ENCODE results near the gene RPTOR.

RPTOR gene

DNA sequence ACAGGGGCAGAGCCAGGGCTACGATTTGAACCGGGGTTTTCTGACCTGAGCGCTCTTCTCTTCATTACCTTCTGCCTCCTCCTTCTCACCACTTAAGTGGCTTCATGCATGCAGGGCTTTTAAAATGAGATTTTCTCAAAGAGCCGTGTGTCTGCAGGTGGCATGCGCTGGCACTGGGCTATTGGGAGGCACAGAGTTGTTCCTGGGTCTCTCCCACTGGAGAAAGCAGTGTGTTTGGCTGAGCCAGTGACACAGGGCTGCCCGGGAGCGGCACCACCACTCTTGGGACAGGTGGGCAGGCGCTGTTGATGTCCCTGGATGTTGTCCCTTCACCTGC lies 228.2 kb downstream of the RPTOR start:
- DNase-seq = no peak

- no peak for DNase-seq
These were observed 228.8 kb downstream of the RPTOR start for GRCh38 chr17:80773243-80773991.

DNA sequence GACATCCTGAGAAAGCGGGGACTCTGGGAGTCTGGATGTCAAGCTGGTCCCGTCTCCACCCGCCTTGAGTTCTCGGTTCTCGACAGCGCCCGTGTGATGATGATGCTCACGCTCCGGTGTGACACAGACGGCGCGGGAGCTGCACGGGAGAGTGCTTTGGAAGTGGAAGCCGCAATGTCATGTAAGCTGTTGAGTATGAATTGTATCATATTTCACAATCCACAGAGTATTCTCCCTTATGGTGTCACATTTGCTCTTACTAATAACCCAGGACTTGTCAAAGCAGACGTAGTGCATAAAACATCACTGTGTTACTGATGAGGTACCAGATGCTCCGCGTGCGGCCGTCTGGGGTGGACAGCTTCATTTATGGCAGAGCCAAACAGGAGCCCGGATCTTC lies 229.5 kb downstream of the RPTOR start:
- DNase-seq = no peak

- peak in 1 of 2 donors; percentile 35 for DNase-seq
These were observed 230.1 kb downstream of the RPTOR start for GRCh38 chr17:80774643-80775281.

GRCh38 chr17:80775863-80776262 lies 231.2 kb downstream of the RPTOR start:
- DNase-seq = no peak

DNA sequence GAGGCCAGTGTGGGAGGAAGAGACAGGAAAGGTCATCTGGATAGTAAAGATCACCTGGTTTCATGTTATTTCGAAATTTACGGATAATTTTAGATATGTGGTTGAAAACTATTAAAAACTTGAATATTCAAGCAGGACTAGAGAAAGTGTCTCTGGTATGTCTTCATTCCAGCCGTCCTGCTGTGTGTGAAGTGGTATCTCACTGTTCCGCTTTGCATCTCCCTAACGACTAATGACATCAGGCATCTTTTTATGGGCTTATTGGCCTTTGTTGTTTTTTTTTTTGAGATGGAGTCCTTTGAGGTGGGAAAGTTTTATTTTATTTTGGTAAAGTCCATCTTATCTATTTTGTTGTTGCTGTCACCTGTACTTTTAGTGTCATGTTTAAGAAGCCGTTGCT lies 232.6 kb downstream of the RPTOR start:
- no peak for DNase-seq

DNA sequence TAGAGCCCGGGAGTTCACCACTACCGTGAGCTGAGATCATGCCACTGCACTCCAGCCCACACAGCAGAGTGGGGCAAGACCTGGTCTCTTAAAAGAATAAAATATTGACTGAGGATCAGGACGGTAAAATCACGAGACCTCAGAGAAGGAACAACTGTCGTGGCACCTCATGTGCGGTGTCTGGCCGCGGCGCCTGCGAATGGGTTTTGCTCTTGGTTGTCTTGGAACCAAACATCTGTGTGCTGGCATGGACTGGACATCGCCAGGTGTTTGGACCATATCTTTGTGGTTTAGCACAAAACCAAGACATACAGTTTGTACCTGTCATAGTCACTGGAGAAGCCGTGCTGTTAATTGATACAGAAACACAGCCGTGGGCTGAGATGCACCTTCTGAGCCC lies 234.1 kb downstream of the RPTOR start:
- DNase-seq = no peak

- DNase-seq = no peak
These were observed 234.7 kb downstream of the RPTOR start for GRCh38 chr17:80779336-80779735.

GRCh38 chr17:80779961-80780380 lies 235.3 kb downstream of the RPTOR start:
- no peak for DNase-seq

GRCh38 chr17:80780381-80781198 lies 236.0 kb downstream of the RPTOR start:
- no peak for DNase-seq

DNA sequence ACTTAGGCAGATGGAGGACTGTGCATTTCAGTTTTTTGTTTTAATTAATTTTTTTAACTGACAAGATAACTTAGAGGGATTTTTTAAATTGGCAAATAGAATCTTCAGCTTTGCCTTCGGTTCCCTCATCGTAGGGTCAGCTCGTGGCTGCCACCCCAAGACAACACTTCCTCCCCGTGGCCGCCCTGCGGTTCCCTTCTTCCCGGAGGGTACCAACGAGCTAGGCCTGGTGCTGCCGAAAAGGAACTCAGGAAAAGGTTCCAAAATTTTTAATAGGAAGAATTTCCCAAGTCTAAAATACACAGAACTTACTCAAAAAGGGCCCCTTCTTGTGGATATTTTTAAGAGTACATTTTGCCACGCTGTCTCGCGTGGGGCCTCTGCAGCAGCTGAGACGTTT lies 236.6 kb downstream of the RPTOR start:
- DNase-seq = no peak

DNA sequence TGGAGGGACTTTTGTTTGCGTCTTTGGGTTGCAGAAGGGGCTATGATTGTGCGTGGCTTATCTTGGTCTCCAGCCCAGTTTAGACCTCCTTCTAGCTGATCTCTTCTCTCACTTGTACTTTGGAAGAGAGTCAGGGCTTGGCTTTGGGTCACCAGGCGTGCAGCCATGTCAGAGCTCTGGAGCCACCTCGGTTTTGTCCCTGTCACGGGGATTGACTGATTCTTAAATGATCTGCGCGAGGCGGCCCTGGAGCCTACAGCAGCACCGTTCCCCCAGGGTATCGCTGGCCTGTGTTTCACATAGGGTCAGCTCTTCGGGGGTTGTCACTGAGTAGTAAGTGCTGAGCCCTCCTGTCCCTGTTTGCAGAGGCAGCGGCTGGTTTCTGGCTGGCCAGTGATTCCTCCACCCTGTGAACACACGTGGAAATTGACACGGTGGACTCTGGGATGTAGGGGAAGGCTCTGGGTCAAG lies 237.2 kb downstream of the RPTOR start:
- DNase-seq = no peak

DNA sequence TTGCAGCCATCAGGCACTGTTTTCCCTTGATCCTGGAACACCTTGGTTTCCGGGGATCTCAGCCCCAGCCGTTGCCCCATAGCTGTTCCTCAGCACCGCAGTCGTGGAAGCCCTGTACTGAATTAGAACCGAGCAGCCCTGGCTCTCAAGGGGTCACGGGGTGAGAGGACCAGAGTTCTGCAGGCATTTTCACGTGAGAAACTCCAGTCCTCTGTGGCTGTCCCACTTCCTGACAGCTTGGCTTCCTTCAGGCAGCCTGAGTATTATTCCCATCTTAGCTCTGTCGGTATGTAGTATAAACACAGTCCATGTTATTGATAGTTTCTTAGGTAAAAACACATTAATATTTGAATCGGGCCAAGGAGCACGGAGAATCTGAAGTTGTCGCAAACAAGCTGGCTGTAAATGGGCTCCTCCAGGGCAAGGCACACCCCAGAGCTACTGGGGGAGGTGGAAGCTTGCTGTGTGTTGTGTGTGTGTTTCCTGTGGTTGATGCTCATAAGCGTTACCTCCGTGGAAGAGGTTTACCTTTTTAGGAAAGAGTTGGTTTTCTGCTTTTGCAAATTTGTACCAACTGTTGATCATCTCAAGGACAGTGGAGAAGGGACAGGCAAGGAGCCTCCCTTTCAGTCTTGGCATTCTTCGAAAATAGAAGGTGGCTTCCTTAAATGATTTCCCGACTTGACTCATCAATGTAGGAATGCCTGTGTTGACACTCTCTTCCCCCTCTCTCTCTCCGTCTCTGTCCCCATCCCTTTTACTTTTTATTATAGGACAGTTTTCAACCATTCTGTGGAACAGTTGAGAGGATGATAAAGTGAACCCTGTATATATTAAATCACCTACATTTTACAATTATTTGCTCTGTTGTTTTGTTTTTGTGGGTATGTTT lies 238.1 kb downstream of the RPTOR start:
- DNase-seq = no peak

GRCh38 chr17:80783486-80783885 lies 238.8 kb downstream of the RPTOR start:
- no peak for DNase-seq

DNA sequence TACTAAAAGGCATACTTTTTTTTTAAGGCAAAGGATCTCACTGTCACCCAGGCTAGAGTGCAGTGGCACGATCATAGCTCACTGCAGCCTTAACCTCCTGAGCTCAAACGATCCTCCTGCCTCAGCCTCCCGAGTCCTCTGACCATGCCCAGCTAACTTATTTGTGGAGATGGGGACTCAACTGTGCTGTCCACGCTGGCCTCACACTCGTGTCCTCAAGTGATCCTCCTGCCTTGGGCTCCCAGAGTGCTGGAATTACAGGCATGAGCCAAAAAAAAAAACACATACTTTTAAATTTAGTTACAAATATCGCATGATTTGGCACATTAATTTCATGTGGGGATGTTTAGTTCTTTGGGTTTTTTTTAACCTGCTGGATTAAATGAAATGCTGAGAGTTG lies 239.3 kb downstream of the RPTOR start:
- DNase-seq = no peak

DNA sequence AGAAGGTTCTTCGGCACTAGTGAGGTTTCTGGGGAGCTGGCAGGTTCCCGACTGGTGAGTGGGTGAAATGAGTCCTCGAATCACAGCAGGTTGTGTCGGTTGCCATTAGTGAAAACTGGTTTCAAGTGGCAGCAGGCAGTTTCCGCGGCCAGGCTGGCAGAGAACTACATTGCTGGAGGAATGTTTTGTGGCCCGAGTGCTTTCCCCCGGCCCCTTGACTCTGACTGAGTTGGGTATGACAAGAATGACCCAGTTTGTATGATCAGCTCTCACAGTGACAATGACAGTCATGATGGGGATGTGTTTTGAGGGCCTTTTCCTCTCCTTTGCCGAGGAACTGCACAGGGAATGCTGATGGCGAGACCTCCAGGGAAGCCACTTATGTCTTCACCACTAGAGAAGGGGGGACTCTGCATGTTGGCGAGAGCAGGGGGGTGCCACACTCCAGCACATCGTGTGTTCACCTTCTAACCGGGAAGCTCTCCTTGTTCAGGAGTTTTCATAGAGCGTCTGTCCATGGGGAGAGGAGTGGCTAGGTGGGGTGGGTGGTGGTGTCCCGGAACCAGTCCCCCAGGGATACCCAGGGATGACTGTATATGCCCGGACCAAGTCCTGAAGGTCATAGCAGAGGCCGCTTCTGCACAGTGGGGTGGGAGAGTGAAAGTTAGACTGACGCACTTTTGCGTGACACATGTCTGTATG lies 241.0 kb downstream of the RPTOR start:
- no peak for DNase-seq

GRCh38 chr17:80786470-80786869 lies 241.8 kb downstream of the RPTOR start:
- no peak for DNase-seq

DNA sequence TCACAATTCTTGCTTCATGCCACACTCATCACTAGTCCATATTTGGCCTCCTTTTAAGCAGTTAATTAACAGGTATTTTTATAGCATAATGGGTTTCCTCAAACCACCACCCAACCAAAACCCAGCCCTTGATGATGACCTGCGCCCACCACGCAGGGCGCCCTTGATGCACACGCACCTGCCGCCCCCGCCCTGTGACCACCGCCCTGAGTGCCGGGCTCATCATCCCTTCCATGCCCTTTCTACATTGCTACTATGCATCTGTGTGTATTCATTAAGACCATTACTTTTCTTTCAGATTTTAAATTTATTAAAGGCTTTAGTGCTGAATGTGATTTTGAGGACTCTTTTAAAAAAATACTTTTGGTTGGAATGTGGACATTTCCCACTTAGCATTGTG lies 242.2 kb downstream of the RPTOR start:
- no peak for DNase-seq

- DNase-seq = no peak
These were observed 243.2 kb downstream of the RPTOR start for GRCh38 chr17:80787881-80788280.

DNA sequence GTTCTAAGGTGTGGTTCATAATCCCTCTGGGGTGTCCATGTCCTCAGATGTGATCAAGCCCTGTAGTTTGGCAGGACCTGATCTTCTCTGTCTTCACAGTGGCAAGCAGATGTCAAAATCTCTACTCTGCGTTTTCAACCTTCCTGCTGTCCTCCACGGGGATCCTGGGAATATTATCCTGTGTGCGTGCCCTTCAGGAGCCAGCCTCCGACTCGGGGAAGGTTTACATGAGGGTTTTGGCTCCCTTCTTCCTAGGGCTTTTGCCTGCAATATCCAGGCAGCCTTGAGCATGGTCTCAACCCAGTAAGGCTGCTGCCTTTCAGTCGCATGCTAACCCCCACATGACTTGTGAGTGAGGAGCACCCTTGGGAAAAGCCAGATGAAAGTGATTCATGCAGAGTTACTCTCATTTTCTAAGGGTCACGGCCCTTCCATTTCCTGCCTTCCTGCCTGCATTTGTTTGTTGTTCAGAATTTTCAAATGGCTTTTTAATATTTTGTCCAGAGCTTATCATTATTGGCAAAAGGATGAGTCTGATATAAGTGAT lies 244.8 kb downstream of the RPTOR start:
- DNase-seq = no peak

- no peak for DNase-seq
These were observed 245.6 kb downstream of the RPTOR start for GRCh38 chr17:80790021-80790765.
